Neuronal stem cell (in vitro differentiated cells): ENCODE measurements around the gene COL5A1.

Experiments used
- DNase-seq: peaks from one replicate; pipeline ENCODE4 v3.0.0-alpha.2; 2013; ENCODE audit warnings: low spot score
- H2AFZ ChIP-seq: one replicate; pipeline ENCODE4 v1.6.1; 2013; ENCODE audit warnings: mild to moderate bottlenecking, low read length, inconsistent platforms
- H2AK5ac ChIP-seq: 2 replicates; pipeline ENCODE4 v1.6.1; 2013; ENCODE audit warnings: low read depth, mild to moderate bottlenecking, inconsistent platforms, low read length, moderate library complexity, mixed read lengths
- H2BK120ac ChIP-seq: 2 replicates; pipeline ENCODE4 v1.6.1; 2013; ENCODE audit warnings: low read depth, mild to moderate bottlenecking, inconsistent platforms, low read length, moderate library complexity, mixed read lengths
- H2BK12ac ChIP-seq: one replicate; pipeline ENCODE4 v1.6.1; 2013; ENCODE audit warnings: low read length, inconsistent platforms
- H2BK15ac ChIP-seq: 2 replicates; pipeline ENCODE4 v1.6.1; 2013; ENCODE audit warnings: mild to moderate bottlenecking, low read length, inconsistent platforms, mixed read lengths
- H2BK5ac ChIP-seq: one replicate; pipeline ENCODE4 v1.6.1; 2013; ENCODE audit warnings: inconsistent platforms, mild to moderate bottlenecking, low read length, moderate library complexity
- H3K14ac ChIP-seq: one replicate; pipeline ENCODE4 v1.6.1; 2013; ENCODE audit warnings: low read length, inconsistent platforms
- H3K18ac ChIP-seq: 2 replicates; pipeline ENCODE4 v1.6.1; 2013; ENCODE audit warnings: low read length, inconsistent platforms
- H3K23ac ChIP-seq: 2 replicates; pipeline ENCODE4 v1.6.1; 2013; ENCODE audit warnings: low read depth, mild to moderate bottlenecking, mixed read lengths, low read length, inconsistent platforms; ENCODE audit not compliant: poor library complexity
- H3K27ac ChIP-seq: replicated peaks from 3 replicates; pipeline ENCODE4 v1.5.1; 2013; ENCODE audit warnings: low read length, inconsistent platforms
- H3K27me3 ChIP-seq, 3 experiments: 2 replicates each; pipeline ENCODE4 v1.6.1; 2013; ENCODE audit warnings: low read length in 3 of 3, mild to moderate bottlenecking in 2 of 3, inconsistent platforms in 1 of 3, low read depth in 1 of 3, mixed read lengths in 1 of 3, moderate library complexity in 1 of 3; ENCODE audit not compliant: control insufficient read depth in 3 of 3, insufficient read depth in 3 of 3
- H3K36me3 ChIP-seq, 2 donors: replicated peaks in 1 of 2; 2 replicates each; pipeline ENCODE4 v1.6.1; 2013; ENCODE audit warnings: low read length in 2 of 2; ENCODE audit not compliant: control insufficient read depth in 2 of 2, insufficient read depth in 2 of 2
- H3K4ac ChIP-seq: 2 replicates; pipeline ENCODE4 v1.6.1; 2013; ENCODE audit warnings: inconsistent platforms, mild to moderate bottlenecking, low read length, moderate library complexity
- H3K4me1 ChIP-seq, 2 donors: 1 replicate in 1 of 2; 2 replicates in 1 of 2; pipeline ENCODE4 v1.6.1; 2013; ENCODE audit warnings: low read length in 2 of 2, low read depth in 1 of 2; ENCODE audit not compliant: control insufficient read depth in 2 of 2, insufficient read depth in 1 of 2
- H3K4me2 ChIP-seq: one replicate; pipeline ENCODE4 v1.6.1; 2013; ENCODE audit warnings: mild to moderate bottlenecking, low read length, inconsistent platforms; ENCODE audit not compliant: insufficient read depth, poor library complexity, severe bottlenecking
- H3K4me3 ChIP-seq, 2 donors: 2 replicates each; pipeline ENCODE4 v1.5.1; 2013; ENCODE audit warnings: low read length in 2 of 2, mild to moderate bottlenecking in 2 of 2, inconsistent platforms in 1 of 2, moderate library complexity in 1 of 2
- H3K79me1 ChIP-seq: one replicate; pipeline ENCODE4 v1.6.1; 2013; ENCODE audit warnings: low read depth, mild to moderate bottlenecking, inconsistent platforms, low read length, moderate library complexity
- H3K9ac ChIP-seq: one replicate; pipeline ENCODE4 v1.6.1; 2013; ENCODE audit warnings: mild to moderate bottlenecking, low read depth, low read length, inconsistent platforms; ENCODE audit not compliant: poor library complexity
- H3K9me3 ChIP-seq, 2 donors: replicated peaks in 1 of 2; 2 replicates each; pipeline versions ENCODE3 to v1.6.1; 2013; ENCODE audit warnings: low read length in 2 of 2, mild to moderate bottlenecking in 2 of 2, inconsistent platforms in 1 of 2, low read depth in 1 of 2, mixed read lengths in 1 of 2, moderate library complexity in 1 of 2; ENCODE audit not compliant: control insufficient read depth in 2 of 2, insufficient read depth in 1 of 2
- H4K8ac ChIP-seq: one replicate; pipeline ENCODE4 v1.6.1; 2013; ENCODE audit warnings: low read depth, mild to moderate bottlenecking, inconsistent platforms, low read length, moderate library complexity
- H4K91ac ChIP-seq: one replicate; pipeline ENCODE4 v1.6.1; 2013; ENCODE audit warnings: low read length, low read depth, mild to moderate bottlenecking, inconsistent platforms; ENCODE audit not compliant: poor library complexity
- WGBS, 2 donors: extraction: QIAGEN DNeasy Blood & Tissue Kit; methylation state at CpG; one replicate each; pipeline ENCODE4 v1.1.7; 2013; ENCODE audit warnings: missing lambda C conversion rate in 2 of 2, mixed read lengths in 1 of 2; ENCODE audit not compliant: insufficient read length in 2 of 2, insufficient replicate concordance in 1 of 2; ENCODE audit errors: extremely low coverage in 2 of 2; 5-methylcytosine and 5-hydroxymethylcytosine counted together

Gene COL5A1

GRCh38 chr9:134629586-134630392 is 11.8 kb upstream of the COL5A1 start:
- Histone ChIP-seq H3K79me1 (no peaks in the 10 kb centered on the region), H3K36me3 (no peaks in the 10 kb centered on the region), H2AK5ac (peak overlapping the region; percentile 89), H3K4ac (no peak overlapping the region), H3K18ac (peak overlapping the region; percentile 73), H3K4me3 (no peak overlapping the region), H3K4me2 (no peak overlapping the region), H2BK12ac (no peak overlapping the region), H3K27me3 (peaks cover 0 to 4% (median 0%) of the 10 kb centered on the region in 3 experiments), H3K9ac (no peak overlapping the region), H2BK120ac (peak overlapping the region; percentile 20), H2BK15ac (no peak overlapping the region), H2BK5ac (no peak overlapping the region), H3K9me3 (no peaks in the 10 kb centered on the region), H4K8ac (no peak overlapping the region), H3K27ac (no peak overlapping the region), H3K14ac (no peak overlapping the region), H2AFZ (no peak overlapping the region), H3K4me1 (peaks cover 0 to 7% of the 10 kb centered on the region in 2 donors), H3K23ac (no peak overlapping the region), H4K91ac (no peak overlapping the region)
- WGBS, 2 donors, result no CpG with 5 or more reads among the region's 16 CpGs
- DNase-seq, result no peak

- H3K4me1 ChIP-seq, result peaks cover 0 to 4% of the 10 kb centered on the region in 2 donors
- no peak overlapping the region for H3K4me2 ChIP-seq
- no peak overlapping the region for H3K23ac ChIP-seq
- no peaks in the 10 kb centered on the region for H3K79me1 ChIP-seq
- no peak overlapping the region for H4K8ac ChIP-seq
- no CpG with 5 or more reads among the region's 13 CpGs for WGBS, 2 donors
- no peak overlapping the region for H4K91ac ChIP-seq
- H2BK5ac ChIP-seq, result no peak overlapping the region
- no peak overlapping the region for H3K9ac ChIP-seq
- H3K36me3 ChIP-seq, result no peaks in the 10 kb centered on the region
- peaks cover 0 to 4% (median 0%) of the 10 kb centered on the region in 3 experiments for H3K27me3 ChIP-seq
- no peak for DNase-seq
- H3K4me3 ChIP-seq, result no peak overlapping the region
- H3K9me3 ChIP-seq, result no peaks in the 10 kb centered on the region
- H2AFZ ChIP-seq, result no peak overlapping the region
- no peak overlapping the region for H2BK120ac ChIP-seq
- peak overlapping the region; percentile 3 for H3K18ac ChIP-seq
- no peak overlapping the region for H2BK12ac ChIP-seq
- no peak overlapping the region for H3K14ac ChIP-seq
- no peak overlapping the region for H3K27ac ChIP-seq
- H3K4ac ChIP-seq, result no peak overlapping the region
- no peak overlapping the region for H2BK15ac ChIP-seq
- H2AK5ac ChIP-seq, result no peak overlapping the region
These were observed 11.2 kb upstream of the COL5A1 start for GRCh38 chr9:134630393-134630790.

GRCh38 chr9:134630861-134631260 is 10.7 kb upstream of the COL5A1 start:
- Histone ChIP-seq H3K9ac (no peak overlapping the region), H2BK5ac (no peak overlapping the region), H3K4ac (no peak overlapping the region), H4K8ac (no peak overlapping the region), H3K14ac (no peak overlapping the region), H3K18ac (peak overlapping the region; percentile 21), H3K36me3 (no peaks in the 10 kb centered on the region), H3K27me3 (peaks cover 0 to 4% (median 0%) of the 10 kb centered on the region in 3 experiments), H2AFZ (no peak overlapping the region), H3K79me1 (no peaks in the 10 kb centered on the region), H3K4me3 (no peak overlapping the region), H2BK120ac (no peak overlapping the region), H3K9me3 (no peaks in the 10 kb centered on the region), H2BK15ac (no peak overlapping the region), H3K27ac (no peak overlapping the region), H3K23ac (no peak overlapping the region), H4K91ac (no peak overlapping the region), H2AK5ac (no peak overlapping the region), H2BK12ac (no peak overlapping the region), H3K4me1 (peaks cover 0 to 2% of the 10 kb centered on the region in 2 donors), H3K4me2 (no peak overlapping the region)
- no CpG with 5 or more reads among the region's 8 CpGs for WGBS, 2 donors
- no peak for DNase-seq

- Histone ChIP-seq H3K23ac (peak overlapping the region; percentile 49), H3K4me3 (no peak overlapping the region), H3K27me3 (peaks cover 0 to 4% (median 0%) of the 10 kb centered on the region in 3 experiments), H2BK5ac (no peak overlapping the region), H3K4me2 (no peak overlapping the region), H2BK12ac (no peak overlapping the region), H2AK5ac (no peak overlapping the region), H3K79me1 (no peaks in the 10 kb centered on the region), H2BK120ac (no peak overlapping the region), H3K36me3 (no peaks in the 10 kb centered on the region), H3K4me1 (no peaks in the 10 kb centered on the region), H3K9ac (no peak overlapping the region), H4K8ac (no peak overlapping the region), H3K27ac (no peak overlapping the region), H3K14ac (no peak overlapping the region), H3K9me3 (no peaks in the 10 kb centered on the region), H4K91ac (no peak overlapping the region), H3K18ac (no peak overlapping the region), H2BK15ac (no peak overlapping the region), H3K4ac (no peak overlapping the region), H2AFZ (no peak overlapping the region)
- DNase-seq, result no peak
- WGBS, 2 donors, result no CpG with 5 or more reads among the region's 10 CpGs
These were observed 9.7 kb upstream of the COL5A1 start for GRCh38 chr9:134631881-134632280.
